Measurements from ENCODE around the gene STOX2. TPM values are rescaled to one million over a fixed set of nuclear protein-coding genes. Genes with fewer than 3 reads are reported as not detected.

The STOX2 gene
- total and polyA plus RNA-seq, 2 of the 13 experiments (the other 11 are each of a cell fraction or from before 2014, with no cell fraction given), result 0.01 to 0.15 TPM

GRCh38 chr4:183921335-183921734 lies 16.2 kb downstream of the STOX2 start:
- Histone ChIP-seq H3K36me3 (replicated peaks in 1 of 2; ENCODE audit: control insufficient read depth in 1 of 2, insufficient read depth in 2 of 2, low read length in 2 of 2) (no peaks in the 10 kb centered on the region), H3K27ac (ENCODE audit: extremely low read length, insufficient read depth, low read length) (no peak overlapping the region), H3K9ac (ENCODE audit: insufficient read depth, low read depth, low read length) (no peak overlapping the region), H3K9me3 (ENCODE audit: low read length) (no peaks in the 10 kb centered on the region), H3K79me2 (ENCODE audit: insufficient read depth, low read length) (no peaks in the 10 kb centered on the region), H2AFZ (ENCODE audit: low read length) (no peak overlapping the region), H3K4me2 (ENCODE audit: low read depth, low read length) (no peak overlapping the region), H3K27me3 (ENCODE audit: control insufficient read depth in 1 of 2, insufficient read depth in 2 of 2, low read length in 2 of 2) (no peaks in the 10 kb centered on the region), H3K4me1 (ENCODE audit: insufficient read depth, low read length) (no peaks in the 10 kb centered on the region), H4K20me1 (ENCODE audit: insufficient read depth, low read length) (no peaks in the 10 kb centered on the region), H3K4me3 (replicated peaks in 1 of 3; ENCODE audit: insufficient read depth in 1 of 3, low read depth in 2 of 3, low read length in 3 of 3) (no peak overlapping the region)
- FAIRE-seq, result no peak
- no peak for DNase-seq (ENCODE audit: low spot score)
- BruUV-seq (replicated peaks), result no TSS peak
- intact Hi-C loops (cut with micrococcal nuclease; ENCODE audit: unreplicated experiment) (no loop called here), in situ Hi-C loops (cut with HindIII; ENCODE audit: extremely low pct_ligation_motif_present, low pct_unique_long_range_greater_than_20kb) (no loop called here)
- ATAC-seq, result no peak
- whole genome bisulfite sequencing (ENCODE audit: low lambda C conversion rate), result 11% methylated on average over 2 of the region's 2 CpGs
- POLR2A ChIA-PET, result no interaction called here
- TF ChIP-seq ZNF264 (CRISPR knock-in tag; IDR thresholded peaks at IDR 0.05), result no peak
- no peak for TF ChIP-seq THRA (CRISPR knock-in tag; IDR thresholded peaks at IDR 0.05; ENCODE audit: borderline replicate concordance)
- no peak for TF ChIP-seq ZBTB39 (CRISPR knock-in tag; IDR thresholded peaks at IDR 0.05)
- no peak for TF ChIP-seq ZNF30 (CRISPR knock-in tag; IDR thresholded peaks at IDR 0.05)
- TF ChIP-seq TCF7L2 (IDR thresholded peaks at IDR 0.05; ENCODE audit: low read depth, low read length), result no peak
- TF ChIP-seq GATA4 (IDR thresholded peaks at IDR 0.05; ENCODE audit: borderline replicate concordance, low read depth), result no peak
- TF ChIP-seq ZNF431 (CRISPR knock-in tag; IDR thresholded peaks at IDR 0.05; ENCODE audit: borderline replicate concordance, low read depth), result no peak
- TF ChIP-seq RAD21 (CRISPR knock-in tag; IDR thresholded peaks at IDR 0.05), result no peak
- TF ChIP-seq KLF9 (CRISPR knock-in tag; IDR thresholded peaks at IDR 0.05; ENCODE audit: low read depth), result no peak
- TF ChIP-seq HOXA9 (CRISPR knock-in tag; IDR thresholded peaks at IDR 0.05; ENCODE audit: borderline replicate concordance), result no peak
- no peak for TF ChIP-seq ZKSCAN8 (CRISPR knock-in tag; IDR thresholded peaks at IDR 0.05; ENCODE audit: borderline replicate concordance)
- no peak for TF ChIP-seq ZBTB7A (CRISPR knock-in tag; IDR thresholded peaks at IDR 0.05)
- TF ChIP-seq KLF12 (CRISPR knock-in tag; IDR thresholded peaks at IDR 0.05; ENCODE audit: borderline replicate concordance), result no peak
- TF ChIP-seq TEAD3 (CRISPR knock-in tag; optimal IDR thresholded peaks at IDR 0.05; ENCODE audit: borderline replicate concordance), result no peak
- TF ChIP-seq HHEX (CRISPR knock-in tag; IDR thresholded peaks at IDR 0.05), result no peak
- TF ChIP-seq, protein P1, sequence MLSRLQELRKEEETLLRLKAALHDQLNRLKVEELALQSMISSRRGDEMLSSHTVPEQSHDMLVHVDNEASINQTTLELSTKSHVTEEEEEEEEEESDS (CRISPR knock-in tag; IDR thresholded peaks at IDR 0.05; ENCODE audit: borderline replicate concordance), result no peak
- CTCF ChIA-PET (ENCODE audit: low intra/inter-chr PET ratio, low total read pairs), result no interaction called here
